NCI-H446 treated with DMSO at 0.1 percent for 48 hours (cell line): ENCODE data around the gene GBP7.
A peak's percentile ranks its signal among the peaks of the same experiment; 100 is the strongest.

Experiments used
- DNase-seq: peaks from one replicate; lab custom pipeline; 2025; lab: John Stamatoyannopoulos, UW

Gene GBP7

GRCh38 chr1:89114662-89115061 lies 61.1 kb downstream of the GBP7 start:
- DNase-seq = no peak

- no peak for DNase-seq
Observed at GRCh38 chr1:89112871-89113613, 62.8 kb downstream of the GBP7 start.

GRCh38 chr1:89104687-89105086 lies 71.1 kb downstream of the GBP7 start:
- DNase-seq = no peak

GRCh38 chr1:89104147-89104546 lies 71.7 kb downstream of the GBP7 start:
- no peak for DNase-seq

GRCh38 chr1:89102021-89102420 lies 73.8 kb downstream of the GBP7 start:
- no peak for DNase-seq

GRCh38 chr1:89100412-89100811 lies 75.4 kb downstream of the GBP7 start:
- DNase-seq = no peak

GRCh38 chr1:89098857-89099256 lies 76.9 kb downstream of the GBP7 start:
- DNase-seq = no peak

GRCh38 chr1:89095737-89096136 lies 80.1 kb downstream of the GBP7 start:
- no peak for DNase-seq

GRCh38 chr1:89089962-89090361 lies 85.8 kb downstream of the GBP7 start:
- DNase-seq = no peak

GRCh38 chr1:89088572-89088971 lies 87.2 kb downstream of the GBP7 start:
- no peak for DNase-seq

- DNase-seq = no peak
Observed at GRCh38 chr1:89087241-89087640, 88.6 kb downstream of the GBP7 start.

- peak; percentile 40 for DNase-seq
Observed at GRCh38 chr1:89085781-89086180, 90.0 kb downstream of the GBP7 start.
